Breast epithelium (tissue), 4 donors: Measurements from ENCODE around the gene CYP24A1. TPM values are rescaled to one million over a fixed set of nuclear protein-coding genes. Genes with fewer than 3 reads are reported as not detected.

Source experiments
- DNase-seq, 2 donors: peaks; one replicate each; pipeline ENCODE4 v3.0.0-alpha.2; 2019; ENCODE audit warnings: low spot score in 2 of 2
- H3K27ac ChIP-seq, 2 donors: fragments of 200-600 bp; sonication (generic) in 1 of 2; one replicate each; pipeline ENCODE4 v1.5.1; 2016 to 2019; ENCODE audit warnings: mild to moderate bottlenecking in 1 of 2
- H3K27me3 ChIP-seq, 2 donors: fragments of 200-600 bp; sonication (generic) in 1 of 2; one replicate each; pipeline versions ENCODE4 v1.5.1 to v1.6.0; 2017 to 2019; ENCODE audit warnings: control low read depth in 1 of 2, mild to moderate bottlenecking in 1 of 2
- H3K36me3 ChIP-seq: fragments of 200-600 bp; one replicate; pipeline ENCODE4 v1.5.1; 2019
- H3K4me1 ChIP-seq, 2 donors: fragments of 200-600 bp; sonication (generic); one replicate each; pipeline ENCODE4 v1.5.1; 2016 to 2019; ENCODE audit warnings: control low read depth in 1 of 2
- H3K4me3 ChIP-seq, 3 donors: fragments of 200-600 bp; sonication (generic); 1 replicate in 2 of 3; 2 replicates in 1 of 3; pipeline ENCODE4 v1.5.1; 2016 to 2019; ENCODE audit warnings: mild to moderate bottlenecking in 3 of 3, moderate library complexity in 2 of 3
- H3K9me3 ChIP-seq, 2 donors: fragments of 200-600 bp; sonication (generic) in 1 of 2; one replicate each; pipeline ENCODE4 v1.5.1; 2016 to 2019; ENCODE audit warnings: control low read depth in 1 of 2
- POLR2A ChIP-seq: fragments of 450-650 bp; IDR thresholded peaks from one replicate; pipeline ENCODE4 v1.6.1; 2016; ENCODE audit warnings: antibody characterized with exemption, mild to moderate bottlenecking, moderate library complexity
- POLR2AphosphoS5 ChIP-seq, 3 donors: sonication (generic); formaldehyde crosslinking; IDR thresholded peaks; one replicate each; pipeline ENCODE4 v1.6.1; 2017; ENCODE audit warnings: antibody characterized with exemption in 3 of 3
- intact Hi-C: fragments of 100-400 bp; cut with DNase I; formaldehyde crosslinking; loops from one replicate; pipeline ENCODE4 v1.15.1; 2023; ENCODE audit warnings: low total_unique reads
- total RNA-seq, 3 donors: library from RNA; depleted of rRNA; stranded (reverse); fragments of >200 nt; gene quantifications; one replicate each; pipeline ENCODE4 v1.1.0, GENCODE V29; 2016
- TF ChIP-seq, protein P1 (sequence below), 3 donors: fragments of 450-650 bp; IDR thresholded peaks; one replicate each; pipeline ENCODE4 v1.5.1; 2016 to 2017; ENCODE audit warnings: antibody characterized with exemption in 3 of 3, mild to moderate bottlenecking in 3 of 3, moderate library complexity in 3 of 3

Gene CYP24A1
- total RNA-seq, 3 donors from 2014 or later: 2.0 to 6.4 TPM; not detected in 1

DNA sequence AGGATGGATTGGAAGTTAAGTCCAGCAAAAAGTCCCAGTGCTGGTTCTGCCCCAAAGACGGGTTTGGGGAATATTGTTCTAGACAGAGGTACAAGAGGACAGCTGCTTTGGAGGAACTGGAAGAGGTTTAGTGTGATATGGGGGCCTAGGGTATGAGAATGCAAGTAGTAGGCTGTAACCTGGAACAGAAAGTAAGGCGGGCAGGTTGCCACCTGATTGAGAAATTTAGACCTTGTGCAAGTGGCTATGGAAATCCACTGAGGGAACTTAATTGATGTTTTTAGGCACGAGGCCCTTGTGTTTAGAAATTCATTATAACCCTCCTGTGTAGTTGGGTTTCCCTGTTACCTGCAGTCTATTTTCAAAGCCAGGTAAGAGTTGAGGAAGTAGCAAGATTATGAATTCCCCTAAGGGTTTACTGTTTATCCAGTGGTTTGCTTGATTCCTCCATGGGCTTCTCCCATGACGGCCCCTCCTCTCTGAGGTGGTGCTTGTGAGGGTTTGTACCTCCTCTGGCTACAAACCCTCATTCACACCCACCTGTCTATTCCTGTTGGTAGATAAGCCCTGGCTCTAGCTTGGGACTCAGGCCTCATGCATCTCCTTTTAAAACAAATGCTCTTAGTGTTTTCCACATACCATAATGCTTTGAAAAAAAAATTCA, 61.4 kb downstream of the CYP24A1 start:
- peak in 1 of 2 donors; percentile 60 for DNase-seq
- Histone ChIP-seq H3K9me3 (no peaks in the 10 kb centered on the region), H3K27me3 (no peaks in the 10 kb centered on the region), H3K27ac (peak overlapping the region; percentile 31 to 46), H3K4me3 (no peak overlapping the region), H3K36me3 (no peaks in the 10 kb centered on the region), H3K4me1 (no peaks in the 10 kb centered on the region)
- TF ChIP-seq, protein P1, sequence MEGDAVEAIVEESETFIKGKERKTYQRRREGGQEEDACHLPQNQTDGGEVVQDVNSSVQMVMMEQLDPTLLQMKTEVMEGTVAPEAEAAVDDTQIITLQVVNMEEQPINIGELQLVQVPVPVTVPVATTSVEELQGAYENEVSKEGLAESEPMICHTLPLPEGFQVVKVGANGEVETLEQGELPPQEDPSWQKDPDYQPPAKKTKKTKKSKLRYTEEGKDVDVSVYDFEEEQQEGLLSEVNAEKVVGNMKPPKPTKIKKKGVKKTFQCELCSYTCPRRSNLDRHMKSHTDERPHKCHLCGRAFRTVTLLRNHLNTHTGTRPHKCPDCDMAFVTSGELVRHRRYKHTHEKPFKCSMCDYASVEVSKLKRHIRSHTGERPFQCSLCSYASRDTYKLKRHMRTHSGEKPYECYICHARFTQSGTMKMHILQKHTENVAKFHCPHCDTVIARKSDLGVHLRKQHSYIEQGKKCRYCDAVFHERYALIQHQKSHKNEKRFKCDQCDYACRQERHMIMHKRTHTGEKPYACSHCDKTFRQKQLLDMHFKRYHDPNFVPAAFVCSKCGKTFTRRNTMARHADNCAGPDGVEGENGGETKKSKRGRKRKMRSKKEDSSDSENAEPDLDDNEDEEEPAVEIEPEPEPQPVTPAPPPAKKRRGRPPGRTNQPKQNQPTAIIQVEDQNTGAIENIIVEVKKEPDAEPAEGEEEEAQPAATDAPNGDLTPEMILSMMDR (IDR thresholded peaks at IDR 0.05): no peak
- TF ChIP-seq POLR2A (no peak), POLR2AphosphoS5 (IDR thresholded peaks at IDR 0.05) (no peak)
- intact Hi-C loops: loop anchor here (10.0 kb wide), 1 partner anchor 82 kb away; no protein-coding TSS in a partner anchor

DNA sequence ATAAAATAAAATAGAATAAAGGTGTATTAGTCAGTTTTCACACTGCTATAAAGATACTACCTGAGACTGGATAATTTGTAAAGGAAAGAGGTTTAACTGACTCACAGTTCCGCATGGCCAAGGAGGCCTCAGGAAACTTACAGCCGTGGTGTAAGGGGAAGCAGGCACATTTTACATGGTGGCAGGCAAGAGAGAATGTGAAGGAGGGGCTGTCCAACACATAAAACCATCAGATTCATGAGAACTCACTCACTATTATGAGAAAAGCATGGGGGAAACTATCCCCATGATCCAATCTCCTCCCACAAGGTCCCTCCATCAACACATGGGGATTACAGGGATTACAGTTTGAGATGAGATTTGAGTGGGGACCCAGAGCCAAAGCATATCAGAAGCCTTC, 62.3 kb downstream of the CYP24A1 start:
- no peaks in the 10 kb centered on the region for H3K36me3 ChIP-seq
- H3K9me3 ChIP-seq: no peaks in the 10 kb centered on the region
- DNase-seq: no peak
- H3K4me1 ChIP-seq: no peaks in the 10 kb centered on the region
- no peak overlapping the region for H3K27ac ChIP-seq
- intact Hi-C loops: loop anchor here (10.0 kb wide), 1 partner anchor 83 kb away; no protein-coding TSS in a partner anchor
- H3K4me3 ChIP-seq: no peak overlapping the region
- H3K27me3 ChIP-seq: no peaks in the 10 kb centered on the region
- TF ChIP-seq, protein P1 (IDR thresholded peaks at IDR 0.05): no peak
- TF ChIP-seq POLR2A (no peak), POLR2AphosphoS5 (IDR thresholded peaks at IDR 0.05) (no peak)

DNA sequence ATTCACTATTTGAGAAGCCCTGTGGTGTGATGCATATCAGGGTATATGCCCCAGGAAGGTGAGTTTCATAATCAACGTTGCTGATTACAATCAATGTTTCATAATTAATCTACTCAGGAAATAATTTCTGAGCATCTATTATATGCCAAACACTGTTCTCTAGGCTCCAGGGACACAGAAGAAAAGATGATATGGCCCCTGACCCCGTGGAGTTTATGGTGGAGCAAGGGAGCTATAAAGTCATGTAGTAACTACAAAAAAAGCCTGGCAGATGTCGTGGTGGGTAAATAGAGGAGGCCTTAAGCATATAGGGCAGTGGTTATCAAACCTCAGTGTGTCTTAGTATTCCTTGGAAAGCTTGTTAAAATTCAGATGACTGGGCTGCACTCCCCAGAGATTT, 63.3 kb downstream of the CYP24A1 start:
- no peaks in the 10 kb centered on the region for H3K27me3 ChIP-seq
- H3K4me3 ChIP-seq: no peak overlapping the region
- intact Hi-C loops: loop anchor here (10.0 kb wide), 1 partner anchor 84 kb away; no protein-coding TSS in a partner anchor
- no peaks in the 10 kb centered on the region for H3K36me3 ChIP-seq
- H3K27ac ChIP-seq: no peak overlapping the region
- no peaks in the 10 kb centered on the region for H3K9me3 ChIP-seq
- H3K4me1 ChIP-seq: no peaks in the 10 kb centered on the region
- TF ChIP-seq POLR2A (no peak), POLR2AphosphoS5 (IDR thresholded peaks at IDR 0.05) (no peak)
- TF ChIP-seq, protein P1 (IDR thresholded peaks at IDR 0.05): no peak
- no peak for DNase-seq

- Histone ChIP-seq H3K4me1 (no peaks in the 10 kb centered on the region), H3K27ac (no peak overlapping the region), H3K4me3 (no peak overlapping the region), H3K36me3 (no peaks in the 10 kb centered on the region), H3K27me3 (no peaks in the 10 kb centered on the region), H3K9me3 (no peaks in the 10 kb centered on the region)
- intact Hi-C loops: loop anchor here (10.0 kb wide), 1 partner anchor 85 kb away; no protein-coding TSS in a partner anchor
- no peak for DNase-seq
- TF ChIP-seq POLR2AphosphoS5 (IDR thresholded peaks at IDR 0.05): no peak
- TF ChIP-seq POLR2A: no peak
Measured at GRCh38 chr20:54110041-54110440, 63.7 kb downstream of the CYP24A1 start.

- no peak for DNase-seq
- Histone ChIP-seq H3K27ac (no peak overlapping the region), H3K27me3 (no peaks in the 10 kb centered on the region), H3K4me1 (no peaks in the 10 kb centered on the region), H3K9me3 (no peaks in the 10 kb centered on the region), H3K36me3 (no peaks in the 10 kb centered on the region), H3K4me3 (no peak overlapping the region)
- TF ChIP-seq, protein P1 (IDR thresholded peaks at IDR 0.05): no peak
- TF ChIP-seq POLR2A: no peak
- TF ChIP-seq POLR2AphosphoS5 (IDR thresholded peaks at IDR 0.05): no peak
- intact Hi-C loops: no loop called here
Measured at GRCh38 chr20:54108817-54109216, 65.0 kb downstream of the CYP24A1 start.
